CD4-positive, alpha-beta memory T cell (primary cell): ENCODE data around the gene OR7A17. TPM values are rescaled to one million over a fixed set of nuclear protein-coding genes. Genes with fewer than 3 reads are reported as not detected.

ENCODE experiments used
- CTCF ChIA-PET: fragments of 350-600 bp; sonication (Branson Sonifier 250); formaldehyde crosslinking; loops from one replicate; lab custom pipeline; 2021; ENCODE audit warnings: inconsistent platforms; ENCODE audit not compliant: partially characterized antibody; lab: Charles Lee
- POLR2A ChIA-PET: fragments of 350-600 bp; sonication (Branson Sonifier 250); formaldehyde crosslinking; loops from one replicate; lab custom pipeline; 2021; ENCODE audit not compliant: partially characterized antibody; lab: Charles Lee
- DNase-seq, 5 donors: peaks; one replicate each; pipeline versions ENCODE4 v3.0.0 to v3.0.0-alpha.2; 2020 to 2022; ENCODE audit warnings: mixed read lengths in 1 of 5
- H3K27ac ChIP-seq: one replicate; pipeline ENCODE4 v1.7.0; 2013; ENCODE audit warnings: low read depth, low read length
- H3K27me3 ChIP-seq: 2 replicates; pipeline ENCODE4 v1.7.0; 2013; ENCODE audit warnings: mild to moderate bottlenecking, low read length, moderate library complexity; ENCODE audit not compliant: insufficient read depth
- H3K36me3 ChIP-seq: 2 replicates; pipeline ENCODE4 v1.7.0; 2013; ENCODE audit warnings: mild to moderate bottlenecking, low read length, moderate library complexity; ENCODE audit not compliant: insufficient read depth
- H3K4me1 ChIP-seq: 2 replicates; pipeline ENCODE4 v1.7.0; 2013; ENCODE audit warnings: mild to moderate bottlenecking, low read length, moderate library complexity; ENCODE audit not compliant: insufficient read depth
- H3K4me3 ChIP-seq, 2 donors: one replicate each; pipeline ENCODE4 v1.7.0; 2013; ENCODE audit warnings: low read length in 2 of 2, mild to moderate bottlenecking in 1 of 2
- H3K9me3 ChIP-seq, 2 donors: one replicate each; pipeline ENCODE4 v1.7.0; 2013; ENCODE audit warnings: low read length in 2 of 2, control low read depth in 1 of 2; ENCODE audit not compliant: control insufficient read depth in 1 of 2
- H3K27ac Mint-ChIP-seq, 7 donors: one replicate each; pipeline ENCODE4 v1.8.0; 2020 to 2021; ENCODE audit warnings: mixed read lengths in 7 of 7, mild to moderate bottlenecking in 6 of 7, inconsistent platforms in 3 of 7, moderate library complexity in 3 of 7
- H3K27me3 Mint-ChIP-seq, 2 donors: one replicate each; pipeline ENCODE4 v1.8.0; 2020 to 2021; ENCODE audit warnings: mixed read lengths in 2 of 2
- H3K36me3 Mint-ChIP-seq, 2 donors: one replicate each; pipeline ENCODE4 v1.8.0; 2020 to 2021; ENCODE audit warnings: mixed read lengths in 2 of 2, inconsistent platforms in 1 of 2, mild to moderate bottlenecking in 1 of 2
- H3K4me1 Mint-ChIP-seq, 4 donors: one replicate each; pipeline ENCODE4 v1.8.0; 2020 to 2021; ENCODE audit warnings: mixed read lengths in 4 of 4, mild to moderate bottlenecking in 1 of 4
- H3K4me3 Mint-ChIP-seq, 8 donors: one replicate each; pipeline ENCODE4 v1.8.0; 2020 to 2021; ENCODE audit warnings: mixed read lengths in 8 of 8, mild to moderate bottlenecking in 7 of 8, moderate library complexity in 6 of 8, inconsistent platforms in 3 of 8
- H3K9me3 Mint-ChIP-seq, 8 donors: one replicate each; pipeline ENCODE4 v1.8.0; 2020 to 2021; ENCODE audit warnings: mixed read lengths in 8 of 8, mild to moderate bottlenecking in 5 of 8, inconsistent platforms in 3 of 8, moderate library complexity in 1 of 8
- intact Hi-C: fragments of 100-400 bp; cut with micrococcal nuclease; formaldehyde crosslinking; loops from one replicate; pipeline ENCODE4 v1.15.1; 2023
- polyA plus RNA-seq, 2 donors: library from polyadenylated mRNA; unstranded; fragments of 300-500 nt; fragmentation: Illumina TruSeq; gene quantifications; one replicate each; pipeline ENCODE4 v1.2.3, GENCODE V29; 2021
- total RNA-seq, 2 experiments: library from RNA; stranded (reverse); gene quantifications; one replicate each; pipeline ENCODE4 v1.2.3, GENCODE V29; 2021

The OR7A17 gene
- total and polyA plus RNA-seq, 4 experiments from 2014 or later, result not detected

DNA sequence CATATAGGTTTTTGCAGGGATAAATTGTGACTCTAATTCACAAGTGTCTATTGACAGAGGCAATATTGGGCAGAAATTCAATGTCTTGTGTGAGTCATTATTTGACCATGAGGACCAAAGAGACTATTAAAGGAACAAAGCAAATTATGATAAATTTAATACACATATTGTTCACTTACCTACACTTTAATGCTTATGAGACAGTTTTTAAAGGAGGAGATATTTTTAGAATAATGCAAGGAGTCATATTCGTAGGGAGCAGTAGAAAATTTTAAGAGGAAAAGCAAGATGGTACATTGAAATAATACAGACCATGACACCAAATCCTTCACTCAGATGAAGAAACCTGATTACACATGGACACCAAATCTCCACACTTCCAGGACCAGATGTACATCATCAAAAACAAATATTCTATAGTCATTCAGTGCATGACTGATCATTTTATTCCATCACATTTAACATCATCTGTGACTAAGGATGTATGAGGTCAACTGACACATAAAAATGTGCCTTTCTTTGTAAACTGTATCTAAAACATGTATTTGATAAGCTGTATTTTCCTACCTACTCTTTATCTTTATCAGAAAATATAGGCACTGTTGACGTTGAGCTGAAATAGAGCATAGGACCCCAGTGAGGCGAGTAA lies 4.2 kb upstream of the OR7A17 start:
- H3K4me3 ChIP-seq, result no peak overlapping the region
- Mint-ChIP-seq H3K27me3 (peaks cover 25 to 36% of the 10 kb centered on the region in 2 donors), H3K4me3 (no peak overlapping the region), H3K27ac (no peak overlapping the region), H3K36me3 (no peaks in the 10 kb centered on the region), H3K4me1 (peaks cover 0 to 4% (median 3%) of the 10 kb centered on the region in 4 donors), H3K9me3 (no peaks in the 10 kb centered on the region)
- no peak overlapping the region for H3K27ac ChIP-seq
- ChIA-PET CTCF (interaction anchor here (1.9 to 6.3 kb wide), 3 partner anchors 13 to 317 kb away, joined by 5 to 45 read pairs (median 5); partner anchors contain the start of gene NDUFB7), POLR2A (no interaction called here)
- no peaks in the 10 kb centered on the region for H3K36me3 ChIP-seq
- no peaks in the 10 kb centered on the region for H3K9me3 ChIP-seq
- H3K27me3 ChIP-seq, result no peaks in the 10 kb centered on the region
- intact Hi-C loops, result no loop called here
- H3K4me1 ChIP-seq, result no peaks in the 10 kb centered on the region
- DNase-seq, result no peak

GRCh38 chr19:14871619-14872230 lies 14.2 kb downstream of the OR7A17 start:
- H3K27ac Mint-ChIP-seq, result peak overlapping the region in 1 of 7 donors; percentile 13
- no peaks in the 10 kb centered on the region for H3K4me1 Mint-ChIP-seq
- CTCF ChIA-PET, result no interaction called here
- no peaks in the 10 kb centered on the region for H3K36me3 Mint-ChIP-seq
- peaks cover 26 to 33% of the 10 kb centered on the region in 2 donors for H3K27me3 Mint-ChIP-seq
- no peaks in the 10 kb centered on the region for H3K36me3 ChIP-seq
- intact Hi-C loops, result no loop called here
- H3K9me3 Mint-ChIP-seq, result peaks cover 0 to 3% (median 0%) of the 10 kb centered on the region in 8 donors
- DNase-seq, result no peak
- no peaks in the 10 kb centered on the region for H3K4me1 ChIP-seq
- POLR2A ChIA-PET, result no interaction called here
- H3K4me3 ChIP-seq, result no peak overlapping the region
- H3K27ac ChIP-seq, result no peak overlapping the region
- H3K9me3 ChIP-seq, result no peaks in the 10 kb centered on the region
- H3K27me3 ChIP-seq, result no peaks in the 10 kb centered on the region
- H3K4me3 Mint-ChIP-seq, result no peak overlapping the region

- Histone ChIP-seq H3K27me3 (no peaks in the 10 kb centered on the region), H3K27ac (no peak overlapping the region), H3K4me1 (no peaks in the 10 kb centered on the region), H3K36me3 (no peaks in the 10 kb centered on the region), H3K4me3 (no peak overlapping the region), H3K9me3 (no peaks in the 10 kb centered on the region)
- H3K9me3 Mint-ChIP-seq, result peaks cover 0 to 3% (median 0%) of the 10 kb centered on the region in 8 donors
- ChIA-PET CTCF (no interaction called here), POLR2A (no interaction called here)
- no peak overlapping the region for H3K27ac Mint-ChIP-seq
- DNase-seq, result no peak
- H3K4me3 Mint-ChIP-seq, result no peak overlapping the region
- intact Hi-C loops, result no loop called here
- no peaks in the 10 kb centered on the region for H3K4me1 Mint-ChIP-seq
- no peaks in the 10 kb centered on the region for H3K36me3 Mint-ChIP-seq
- peaks cover 26 to 31% of the 10 kb centered on the region in 2 donors for H3K27me3 Mint-ChIP-seq
These were observed 17.4 kb downstream of the OR7A17 start for GRCh38 chr19:14868497-14868896.

DNA sequence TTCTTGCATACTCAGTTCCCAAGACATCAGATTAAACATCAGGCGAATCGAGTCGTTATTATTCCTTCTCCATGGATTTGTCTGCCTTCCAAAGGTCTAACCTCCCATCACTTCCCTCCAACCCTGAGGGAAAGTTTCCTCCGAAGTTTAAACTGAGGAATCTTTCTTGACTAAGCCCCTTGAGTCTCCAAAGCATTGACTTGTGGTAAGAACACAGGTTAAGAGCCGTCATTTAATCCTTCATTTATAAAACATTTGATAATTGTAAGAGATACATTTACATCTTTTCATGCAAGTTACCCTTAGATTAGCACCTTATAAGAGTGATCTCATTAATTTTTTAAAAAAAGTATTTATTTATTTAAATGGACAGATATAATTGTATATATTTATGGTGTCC lies 37.1 kb downstream of the OR7A17 start, which contains the start of gene OR7A10:
OR7A10 (minus strand) TSS at position 101 of the 400 bp plus-strand sequence. CDS start 7,045 bp downstream, outside the sequence.
- DNase-seq, result no peak
- H3K9me3 ChIP-seq, result no peaks in the 10 kb centered on the region
- H3K4me1 Mint-ChIP-seq, result no peaks in the 10 kb centered on the region
- H3K27me3 ChIP-seq, result no peaks in the 10 kb centered on the region
- peaks cover 22 to 23% of the 10 kb centered on the region in 2 donors for H3K27me3 Mint-ChIP-seq
- POLR2A ChIA-PET, result no interaction called here
- no peak within 1 kb of the TSS for H3K4me3 ChIP-seq
- intact Hi-C loops, result no loop called here
- CTCF ChIA-PET, result no interaction called here
- no peaks in the 10 kb centered on the region for H3K4me1 ChIP-seq
- no peaks in the 10 kb centered on the region for H3K36me3 ChIP-seq
- H3K27ac Mint-ChIP-seq, result peak within 1 kb of the TSS in 1 of 7 donors; percentile 6
- H3K4me3 Mint-ChIP-seq, result no peak within 1 kb of the TSS
- H3K27ac ChIP-seq, result no peak within 1 kb of the TSS
- H3K36me3 Mint-ChIP-seq, result no peaks in the 10 kb centered on the region
- peaks cover 0 to 5% (median 1%) of the 10 kb centered on the region in 8 donors for H3K9me3 Mint-ChIP-seq

GRCh38 chr19:14843578-14843977 lies 42.4 kb downstream of the OR7A17 start:
- intact Hi-C loops, result no loop called here
- no peak overlapping the region for H3K4me3 Mint-ChIP-seq
- Histone ChIP-seq H3K4me3 (no peak overlapping the region), H3K36me3 (no peaks in the 10 kb centered on the region), H3K27me3 (no peaks in the 10 kb centered on the region), H3K27ac (no peak overlapping the region), H3K9me3 (no peaks in the 10 kb centered on the region), H3K4me1 (no peaks in the 10 kb centered on the region)
- ChIA-PET CTCF (no interaction called here), POLR2A (no interaction called here)
- H3K27me3 Mint-ChIP-seq, result peaks cover 25% of the 10 kb centered on the region in 2 donors
- no peaks in the 10 kb centered on the region for H3K4me1 Mint-ChIP-seq
- DNase-seq, result no peak
- H3K9me3 Mint-ChIP-seq, result peaks cover 0 to 10% (median 3%) of the 10 kb centered on the region in 8 donors
- H3K27ac Mint-ChIP-seq, result no peak overlapping the region
- H3K36me3 Mint-ChIP-seq, result no peaks in the 10 kb centered on the region

- DNase-seq, result no peak
- intact Hi-C loops, result no loop called here
- Histone ChIP-seq H3K4me1 (no peaks in the 10 kb centered on the region), H3K9me3 (no peaks in the 10 kb centered on the region), H3K36me3 (no peaks in the 10 kb centered on the region), H3K27me3 (no peaks in the 10 kb centered on the region), H3K27ac (no peak overlapping the region), H3K4me3 (no peak overlapping the region)
- peaks cover 25% of the 10 kb centered on the region in 2 donors for H3K27me3 Mint-ChIP-seq
- CTCF ChIA-PET, result no interaction called here
- POLR2A ChIA-PET, result no interaction called here
- H3K4me1 Mint-ChIP-seq, result no peaks in the 10 kb centered on the region
- no peak overlapping the region for H3K4me3 Mint-ChIP-seq
- no peak overlapping the region for H3K27ac Mint-ChIP-seq
- no peaks in the 10 kb centered on the region for H3K36me3 Mint-ChIP-seq
- peaks cover 0 to 10% (median 3%) of the 10 kb centered on the region in 8 donors for H3K9me3 Mint-ChIP-seq
These were observed 42.8 kb downstream of the OR7A17 start for GRCh38 chr19:14843169-14843568.

- Mint-ChIP-seq H3K27ac (no peak overlapping the region), H3K9me3 (peaks cover 0 to 10% (median 3%) of the 10 kb centered on the region in 8 donors), H3K27me3 (peaks cover 28% of the 10 kb centered on the region in 2 donors), H3K4me1 (no peaks in the 10 kb centered on the region), H3K4me3 (no peak overlapping the region), H3K36me3 (no peaks in the 10 kb centered on the region)
- no peaks in the 10 kb centered on the region for H3K9me3 ChIP-seq
- CTCF ChIA-PET, result no interaction called here
- no peak overlapping the region for H3K4me3 ChIP-seq
- no peak overlapping the region for H3K27ac ChIP-seq
- POLR2A ChIA-PET, result no interaction called here
- no peaks in the 10 kb centered on the region for H3K27me3 ChIP-seq
- intact Hi-C loops, result no loop called here
- H3K4me1 ChIP-seq, result no peaks in the 10 kb centered on the region
- no peaks in the 10 kb centered on the region for H3K36me3 ChIP-seq
- DNase-seq, result no peak
These were observed 45.7 kb downstream of the OR7A17 start for GRCh38 chr19:14840206-14840605.
